Astrocyte of the hippocampus (primary cell): Measurements from ENCODE around the gene SDR39U1.

ENCODE experiments used
- DNase-seq: peaks from one replicate; pipeline ENCODE4 v3.0.0; 2011; ENCODE audit warnings: low read depth, low spot score

The SDR39U1 gene

DNA sequence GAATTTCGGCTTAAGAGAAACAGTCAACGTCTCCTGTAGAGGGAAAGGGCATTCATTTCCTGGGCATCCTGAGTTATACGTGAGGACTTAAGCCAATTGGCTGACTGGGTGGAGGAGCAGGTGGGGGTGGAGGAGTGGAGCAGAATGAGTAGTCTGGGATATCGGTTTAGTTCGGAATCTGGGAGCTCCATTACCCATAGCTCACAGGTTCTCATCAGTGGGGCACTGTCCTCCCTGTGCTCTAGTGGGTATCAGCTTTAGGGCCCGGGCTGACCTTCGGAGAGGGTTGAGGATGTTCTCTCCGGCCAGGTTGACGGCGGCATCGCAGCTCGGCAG is 704 bp downstream of the SDR39U1 start:
- no peak for DNase-seq

DNA sequence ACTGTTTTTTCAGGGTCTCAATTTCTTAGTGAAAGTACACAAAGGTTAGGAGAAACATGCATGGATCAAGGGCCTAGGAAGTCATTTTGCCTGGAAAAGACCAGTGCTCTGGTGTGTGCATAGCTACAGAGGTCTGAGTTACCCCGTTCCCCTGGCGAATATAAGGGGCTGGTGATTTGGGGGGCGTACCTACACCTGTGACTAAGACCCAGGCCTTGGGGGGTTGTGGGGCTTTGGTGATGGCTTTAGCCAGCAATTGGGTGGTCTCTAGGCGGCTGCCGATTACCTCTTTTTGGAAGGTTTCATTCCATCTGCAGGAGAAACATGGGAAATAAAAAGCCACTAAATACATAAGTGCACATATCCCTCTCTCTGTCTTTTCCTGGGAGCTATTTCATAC is 1.1 kb downstream of the SDR39U1 start:
- DNase-seq, result no peak

- no peak for DNase-seq
Observed at GRCh38 chr14:24440606-24441399, 1.8 kb downstream of the SDR39U1 start.

DNA sequence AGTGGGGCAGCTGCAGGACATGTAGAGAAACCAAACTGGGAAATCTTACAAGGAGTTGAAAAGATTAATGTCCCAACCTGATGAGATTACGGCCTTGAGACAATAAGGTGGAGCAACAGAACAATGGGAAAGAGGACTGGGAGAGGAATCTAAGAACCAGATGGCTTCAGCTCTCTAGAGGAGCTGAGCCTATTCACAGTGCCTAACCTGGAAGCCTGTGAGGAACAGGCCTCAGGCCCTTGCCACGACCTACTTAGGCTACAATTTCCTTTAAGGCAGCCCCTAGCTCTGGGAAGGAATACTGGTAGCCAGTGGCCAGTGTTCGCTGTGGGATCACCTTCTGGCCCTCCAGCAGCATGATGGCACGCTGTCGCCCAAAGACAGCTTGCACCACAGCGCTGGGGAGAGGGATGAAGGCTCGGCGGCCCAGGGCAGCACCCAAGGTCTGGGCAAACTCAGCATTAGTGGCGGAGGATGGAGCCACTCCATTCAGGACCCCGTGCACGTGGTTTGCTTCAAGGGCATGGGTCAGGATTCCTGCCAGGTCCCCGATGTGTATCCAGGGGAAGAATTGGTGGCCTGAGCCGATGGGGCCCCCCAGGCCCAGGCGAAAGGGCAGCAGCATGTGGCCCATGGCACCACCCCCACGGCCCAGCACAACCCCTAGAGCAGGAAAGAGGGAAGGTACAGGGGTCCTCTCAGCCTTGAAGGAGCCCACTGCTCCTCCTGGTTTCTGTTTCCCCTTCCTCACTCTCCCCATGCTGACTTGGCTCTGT is 2.6 kb downstream of the SDR39U1 start:
- no peak for DNase-seq

GRCh38 chr14:24439257-24439656 is 3.3 kb downstream of the SDR39U1 start:
- DNase-seq, result no peak

DNA sequence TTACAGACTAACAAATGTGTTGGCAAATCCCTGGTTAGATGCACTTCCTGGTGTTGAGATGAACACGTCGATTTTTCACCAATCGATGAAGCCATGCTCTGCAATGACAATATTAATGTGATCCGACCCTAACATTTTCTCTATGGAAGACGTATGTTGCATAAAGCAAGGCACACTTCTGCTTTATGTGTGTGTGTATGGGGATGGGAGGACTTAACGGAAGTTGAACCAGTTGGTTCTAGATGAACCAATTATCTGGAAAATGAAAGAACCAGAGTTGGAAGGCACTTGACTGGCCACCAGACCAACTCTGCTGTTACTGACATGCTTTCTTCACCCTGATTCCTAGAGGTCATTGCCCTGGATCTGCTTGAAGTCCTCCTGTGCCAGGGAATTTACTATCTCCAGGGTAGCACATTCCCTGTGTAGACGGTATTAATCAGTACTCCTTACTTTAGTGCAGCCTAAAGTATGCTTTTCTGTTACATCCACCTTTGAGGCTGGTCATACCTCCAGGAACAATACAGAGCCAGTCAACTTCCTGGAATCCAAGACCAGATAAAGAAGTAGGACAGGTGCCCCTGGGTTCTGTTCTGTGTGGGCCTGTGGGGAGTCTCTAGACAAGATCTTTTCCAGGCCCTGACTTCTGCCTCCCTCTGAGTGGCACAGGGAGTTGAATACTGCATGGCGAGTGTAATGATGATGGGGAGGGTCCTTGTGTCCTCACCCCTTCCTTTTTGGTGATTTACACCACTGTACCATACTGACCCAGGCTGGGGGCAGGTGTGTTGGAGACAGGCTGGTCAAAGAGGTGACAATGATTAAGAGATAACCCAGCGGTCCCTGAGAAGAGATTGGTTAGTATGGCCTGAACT is 4.1 kb downstream of the SDR39U1 start:
- DNase-seq, result no peak

- DNase-seq, result no peak
Observed at GRCh38 chr14:24437736-24438067, 4.9 kb downstream of the SDR39U1 start.

- DNase-seq, result no peak
Observed at GRCh38 chr14:24437020-24437735, 5.4 kb downstream of the SDR39U1 start.

GRCh38 chr14:24436355-24437019 is 6.1 kb downstream of the SDR39U1 start:
- peak; percentile 78 for DNase-seq

DNA sequence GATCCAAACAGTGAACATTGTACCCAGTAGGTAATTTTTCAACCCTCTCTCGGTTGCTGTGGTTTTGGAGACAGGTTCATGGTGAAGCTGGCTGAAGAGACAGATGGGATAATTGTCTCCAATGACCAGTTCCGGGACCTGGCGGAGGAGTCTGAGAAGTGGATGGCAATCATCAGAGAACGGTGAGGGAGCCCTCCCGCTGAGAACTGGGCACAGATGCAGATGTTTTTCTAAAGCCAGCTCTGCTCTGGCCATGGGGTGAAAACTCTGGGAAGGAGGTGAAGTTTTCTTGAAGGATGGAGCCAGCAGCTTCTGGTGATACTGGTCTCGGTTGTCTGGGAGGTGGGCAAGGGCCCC is 6.6 kb downstream of the SDR39U1 start:
- DNase-seq, result no peak

GRCh38 chr14:24435192-24435810 is 7.3 kb downstream of the SDR39U1 start:
- no peak for DNase-seq

- no peak for DNase-seq
Observed at GRCh38 chr14:24434676-24435075, 7.9 kb downstream of the SDR39U1 start.

- no peak for DNase-seq
Observed at GRCh38 chr14:24434036-24434435, 8.5 kb downstream of the SDR39U1 start.

GRCh38 chr14:24432259-24433131 is 10.1 kb downstream of the SDR39U1 start:
- DNase-seq, result no peak

DNA sequence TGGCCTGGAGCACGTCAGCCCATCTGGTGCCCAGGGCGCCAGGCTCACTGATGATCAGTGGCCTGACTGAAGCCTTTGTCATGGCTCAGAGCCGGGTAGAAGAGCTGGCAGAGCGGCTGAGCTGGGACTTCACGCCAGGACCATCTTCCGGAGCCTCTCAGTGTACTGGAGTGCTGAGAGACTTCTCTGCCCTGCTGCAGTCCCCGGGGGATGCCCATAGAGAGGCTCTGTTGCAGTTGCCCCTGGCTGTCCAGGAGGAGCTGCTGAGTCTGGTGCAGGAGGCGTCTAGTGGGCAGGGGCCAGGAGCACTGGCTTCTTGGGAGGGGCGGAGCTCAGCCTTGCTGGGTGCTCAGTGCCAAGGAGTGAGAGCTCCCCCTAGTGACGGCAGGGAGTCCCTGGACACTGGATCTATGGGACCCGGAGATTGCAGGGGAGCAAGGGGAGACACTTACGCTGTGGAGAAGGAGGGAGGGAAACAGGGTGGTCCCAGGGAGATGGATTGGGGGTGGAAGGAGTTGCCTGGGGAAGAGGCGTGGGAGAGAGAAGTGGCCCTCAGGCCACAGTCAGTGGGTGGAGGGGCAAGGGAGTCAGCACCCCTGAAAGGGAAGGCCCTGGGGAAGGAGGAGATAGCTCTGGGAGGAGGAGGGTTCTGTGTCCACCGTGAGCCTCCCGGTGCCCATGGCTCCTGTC is 10.9 kb downstream of the SDR39U1 start:
- DNase-seq, result peak; percentile 95

DNA sequence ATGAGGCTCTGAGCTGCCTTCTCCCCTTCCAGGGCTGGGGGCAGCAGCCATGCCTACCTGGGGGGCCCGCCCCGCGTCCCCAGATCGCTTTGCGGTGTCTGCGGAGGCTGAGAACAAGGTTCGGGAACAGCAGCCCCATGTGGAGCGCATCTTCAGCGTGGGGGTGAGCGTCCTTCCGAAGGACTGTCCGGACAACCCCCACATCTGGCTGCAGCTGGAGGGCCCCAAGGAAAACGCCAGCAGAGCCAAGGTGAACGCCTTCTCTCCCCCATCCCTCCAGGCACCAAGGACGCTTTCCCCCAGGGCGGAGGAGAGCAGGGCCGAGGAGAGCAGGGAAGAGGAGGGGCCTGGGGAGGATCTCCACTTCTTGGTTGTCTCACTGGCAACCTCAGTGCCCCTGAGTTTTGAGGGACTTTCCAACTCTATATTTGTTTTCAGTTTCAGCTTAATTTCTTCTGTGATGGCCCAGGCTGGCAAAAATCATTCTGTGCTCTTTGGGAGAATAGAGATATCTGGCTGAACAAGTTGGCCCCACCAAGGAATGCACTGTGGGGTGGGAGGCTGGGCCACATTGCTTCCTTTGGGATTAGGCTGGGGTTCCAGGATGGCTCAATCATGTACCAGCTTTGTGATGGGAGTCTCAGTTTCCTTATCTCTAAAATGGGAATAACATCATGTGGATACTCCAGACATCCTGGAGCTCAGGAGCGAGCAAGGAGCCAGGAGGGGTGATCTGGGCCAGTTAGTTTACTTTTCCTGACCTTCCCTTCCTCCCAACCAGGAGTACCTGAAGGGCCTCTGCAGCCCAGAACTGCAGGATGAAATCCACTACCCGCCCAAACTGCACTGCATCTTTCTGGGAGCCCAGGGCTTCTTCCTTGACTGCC is 11.7 kb downstream of the SDR39U1 start:
- peak; percentile 50 for DNase-seq

- peak; percentile 89 for DNase-seq
Observed at GRCh38 chr14:24430143-24430681, 12.4 kb downstream of the SDR39U1 start.
